IMR-90 (cell line): ENCODE measurements around the gene JAK1. TPM values are rescaled to one million over a fixed set of nuclear protein-coding genes. Genes with fewer than 3 reads are reported as not detected.

ENCODE experiments used
- ATAC-seq: fragments of 200-7000 bp; cut with Tn5 transposase; 2 replicates; pipeline ENCODE4 v1.9.1; 2020; ENCODE audit warnings: low read depth, mild to moderate bottlenecking, moderate library complexity
- BruUV-seq: library from RNA; stranded (reverse); fragments of 400-500 nt; replicated peaks from 2 replicates; lab custom pipeline; 2021; lab: Mats Ljungman, UMichigan
- CTCF ChIA-PET: fragments of 300-600 bp; formaldehyde crosslinking; extraction: SDS; loops from one replicate; lab custom pipeline; 2021; ENCODE audit warnings: antibody characterized with exemption; lab: Yijun Ruan, JAX
- POLR2A ChIA-PET: fragments of 300-600 bp; sonication (Branson Sonifier 250); formaldehyde crosslinking; loops from one replicate; lab custom pipeline; 2022; ENCODE audit warnings: antibody characterized with exemption; ENCODE audit not compliant: unreplicated experiment; lab: Charles Lee
- DNase-seq: peaks from one replicate; pipeline ENCODE4 v3.0.0; 2013
- H2AFZ ChIP-seq: replicated peaks from 2 replicates; pipeline ENCODE3; 2013; ENCODE audit warnings: low read length, mild to moderate bottlenecking; ENCODE audit not compliant: poor library complexity
- H2AK5ac ChIP-seq: 2 replicates; pipeline ENCODE4 v1.6.1; 2013; ENCODE audit warnings: low read depth, low read length, inconsistent platforms
- H2AK9ac ChIP-seq: replicated peaks from 2 replicates; pipeline ENCODE3; 2013; ENCODE audit warnings: mild to moderate bottlenecking, low read depth, low read length, moderate library complexity; ENCODE audit not compliant: poor library complexity
- H2BK120ac ChIP-seq: 2 replicates; pipeline ENCODE4 v1.6.1; 2013; ENCODE audit warnings: low read depth, low read length, inconsistent platforms
- H2BK15ac ChIP-seq: 3 replicates; pipeline ENCODE4 v1.6.1; 2013; ENCODE audit warnings: low read depth, low read length, inconsistent platforms
- H2BK20ac ChIP-seq: 2 replicates; pipeline ENCODE4 v1.6.1; 2013; ENCODE audit warnings: low read depth, mild to moderate bottlenecking, inconsistent platforms, low read length, moderate library complexity
- H2BK5ac ChIP-seq: 2 replicates; pipeline ENCODE4 v1.6.1; 2013; ENCODE audit warnings: mild to moderate bottlenecking, low read depth, low read length, inconsistent platforms; ENCODE audit not compliant: poor library complexity, severe bottlenecking
- H3K14ac ChIP-seq: replicated peaks from 2 replicates; pipeline ENCODE4 v1.6.1; 2013; ENCODE audit warnings: low read depth, low read length, inconsistent platforms
- H3K18ac ChIP-seq: 2 replicates; pipeline ENCODE4 v1.6.1; 2013; ENCODE audit warnings: low read depth, low read length, control low read depth
- H3K23ac ChIP-seq: 2 replicates; pipeline ENCODE4 v1.6.1; 2013; ENCODE audit warnings: low read depth, low read length, inconsistent platforms
- H3K27ac ChIP-seq: 2 replicates; pipeline ENCODE4 v1.5.1; 2013; ENCODE audit warnings: mild to moderate bottlenecking, control low read depth, low read length; ENCODE audit not compliant: insufficient read depth
- H3K27me3 ChIP-seq: 2 replicates; pipeline ENCODE4 v1.6.1; 2013; ENCODE audit warnings: low read length; ENCODE audit not compliant: control insufficient read depth, insufficient read depth
- H3K36me3 ChIP-seq: 2 replicates; pipeline ENCODE4 v1.6.1; 2013; ENCODE audit warnings: low read length, mixed read lengths; ENCODE audit not compliant: control insufficient read depth, insufficient read depth
- H3K4ac ChIP-seq: 2 replicates; pipeline ENCODE4 v1.6.1; 2013; ENCODE audit warnings: low read depth, low read length, inconsistent platforms
- H3K4me1 ChIP-seq: 2 replicates; pipeline ENCODE4 v1.6.1; 2013; ENCODE audit warnings: low read length, mixed read lengths; ENCODE audit not compliant: control insufficient read depth, insufficient read depth
- H3K4me2 ChIP-seq: 2 replicates; pipeline ENCODE4 v1.6.1; 2013; ENCODE audit warnings: low read depth, mild to moderate bottlenecking, control low read depth, low read length, moderate library complexity
- H3K4me3 ChIP-seq: 2 replicates; pipeline ENCODE4 v1.5.1; 2013; ENCODE audit warnings: low read depth, mild to moderate bottlenecking, control low read depth, low read length, moderate library complexity; ENCODE audit not compliant: insufficient read depth
- H3K56ac ChIP-seq: 2 replicates; pipeline ENCODE4 v1.6.1; 2013; ENCODE audit warnings: low read length, inconsistent platforms; ENCODE audit not compliant: insufficient read depth; ENCODE audit errors: extremely low read depth
- H3K79me1 ChIP-seq, 2 experiments: 2 replicates each; pipeline ENCODE4 v1.6.1; 2013; ENCODE audit warnings: low read length in 2 of 2, inconsistent platforms in 1 of 2, low read depth in 1 of 2
- H3K9ac ChIP-seq: 2 replicates; pipeline ENCODE4 v1.6.1; 2013; ENCODE audit warnings: low read depth, low read length, control low read depth
- H3K9me1 ChIP-seq: 2 replicates; pipeline ENCODE4 v1.6.1; 2013; ENCODE audit warnings: low read length, inconsistent platforms; ENCODE audit not compliant: insufficient read depth
- H3K9me3 ChIP-seq: 2 replicates; pipeline ENCODE4 v1.6.1; 2013; ENCODE audit warnings: low read length; ENCODE audit not compliant: control insufficient read depth, insufficient read depth
- H4K20me1 ChIP-seq: 2 replicates; pipeline ENCODE4 v1.6.1; 2013; ENCODE audit warnings: low read length, inconsistent platforms; ENCODE audit not compliant: insufficient read depth
- H4K5ac ChIP-seq: 2 replicates; pipeline ENCODE4 v1.6.1; 2013; ENCODE audit warnings: mild to moderate bottlenecking, low read depth, low read length, control low read depth
- H4K8ac ChIP-seq, 2 experiments: 2 replicates each; pipeline ENCODE4 v1.6.1; 2013; ENCODE audit warnings: low read depth in 2 of 2, low read length in 2 of 2, control low read depth in 1 of 2, inconsistent platforms in 1 of 2
- H4K91ac ChIP-seq: 2 replicates; pipeline ENCODE4 v1.6.1; 2013; ENCODE audit warnings: low read depth, low read length, inconsistent platforms; ENCODE audit not compliant: insufficient read depth
- CEBPB ChIP-seq: IDR thresholded peaks from 2 replicates; pipeline ENCODE4 v1.6.1; 2012; ENCODE audit warnings: low read depth, low read length, improper control_type of control experiment
- CHD1 ChIP-seq: IDR thresholded peaks from 2 replicates; pipeline ENCODE4 v1.6.1; 2012; ENCODE audit warnings: low read depth, low read length, improper control_type of control experiment
- MAFK ChIP-seq: IDR thresholded peaks from 2 replicates; pipeline ENCODE4 v1.6.1; 2012; ENCODE audit warnings: low read depth, low read length, improper control_type of control experiment
- NFE2L2 ChIP-seq: fragments of 150-350 bp; IDR thresholded peaks from 2 replicates; pipeline ENCODE4 v1.6.1; 2016; ENCODE audit warnings: low read depth, mild to moderate bottlenecking, low read length
- POLR2A ChIP-seq: IDR thresholded peaks from 2 replicates; pipeline ENCODE4 v1.6.1; 2012; ENCODE audit warnings: mild to moderate bottlenecking, low read depth, low read length
- RAD21 ChIP-seq: IDR thresholded peaks from 2 replicates; pipeline ENCODE4 v1.6.1; 2012; ENCODE audit warnings: low read length, improper control_type of control experiment
- SMC3 ChIP-seq: fragments of 150-350 bp; IDR thresholded peaks from 2 replicates; pipeline ENCODE4 v1.6.1; 2016; ENCODE audit warnings: low read depth, mild to moderate bottlenecking, antibody characterized with exemption, low read length, moderate library complexity
- dilution Hi-C: fragments of 300-500 bp; cut with HindIII; formaldehyde crosslinking; loops from one replicate; pipeline ENCODE4 v1.14.3; 2018; ENCODE audit warnings: low sequenced_read_pairs; ENCODE audit not compliant: unreplicated experiment
- in situ Hi-C: fragments of 300-500 bp; cut with MboI; formaldehyde crosslinking; loops from 3 replicates; pipeline ENCODE4 v1.14.3; 2019; ENCODE audit warnings: low sequenced_read_pairs, inconsistent platforms, mixed read lengths
- intact Hi-C: fragments of 100-400 bp; cut with micrococcal nuclease; formaldehyde crosslinking; loops from 2 replicates; pipeline ENCODE4 v1.10.0; 2022
- polyA plus RNA-seq, 3 experiments: library from polyadenylated mRNA; depleted of rRNA; stranded (reverse); fragments of >200 nt; gene quantifications; 2 replicates each; pipeline ENCODE4 v1.2.3, GENCODE V29; 2012; ENCODE audit warnings: low replicate concordance in 1 of 3
- total RNA-seq: library from RNA; depleted of rRNA; stranded (reverse); fragments of >200 nt; gene quantifications from 2 replicates; pipeline ENCODE4 v1.2.3, GENCODE V29; 2012

The JAK1 gene
- total and polyA plus RNA-seq, 2 of the 4 experiments (the other 2 are of a cell fraction): 76.9 to 103 TPM

DNA sequence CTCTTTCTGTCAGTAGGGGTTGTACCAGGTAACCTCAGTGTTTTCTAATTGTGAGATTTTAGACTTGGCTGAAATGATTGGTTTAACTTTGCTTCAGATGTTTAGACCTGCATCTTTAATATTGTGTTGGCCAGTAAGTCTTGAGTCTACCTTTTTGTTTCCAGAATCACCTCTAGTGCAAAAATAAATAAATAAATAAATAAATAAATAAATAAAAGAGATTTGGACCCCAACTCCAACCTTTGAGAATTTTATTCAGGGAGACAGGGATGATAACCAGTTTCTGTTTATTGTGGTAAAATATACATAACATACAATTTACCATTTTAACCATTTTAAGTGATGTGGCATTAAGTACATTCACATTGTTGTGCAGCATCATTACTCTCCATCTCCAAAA is 157.0 kb downstream of the JAK1 start:
- no peak for TF ChIP-seq RAD21
- no peak for TF ChIP-seq MAFK
- no peak for TF ChIP-seq POLR2A
- no peak for TF ChIP-seq NFE2L2
- no peak for TF ChIP-seq CHD1
- no peak for TF ChIP-seq SMC3
- no peak for TF ChIP-seq CEBPB
- H3K18ac ChIP-seq: no peak overlapping the region
- H3K79me1 ChIP-seq: no peaks in the 10 kb centered on the region
- no peaks in the 10 kb centered on the region for H4K20me1 ChIP-seq
- no peak overlapping the region for H3K14ac ChIP-seq
- H2BK120ac ChIP-seq: no peak overlapping the region
- H4K5ac ChIP-seq: no peak overlapping the region
- BruUV-seq: no TSS peak
- H2BK5ac ChIP-seq: no peak overlapping the region
- H3K9me1 ChIP-seq: no peaks in the 10 kb centered on the region
- no peak overlapping the region for H3K23ac ChIP-seq
- no peak overlapping the region for H2AFZ ChIP-seq
- CTCF ChIA-PET: no interaction called here
- H3K4me3 ChIP-seq: no peak overlapping the region
- no peak overlapping the region for H3K9ac ChIP-seq
- intact Hi-C loops (no loop called here), in situ Hi-C loops (no loop called here), dilution Hi-C loops (no loop called here)
- H3K9me3 ChIP-seq: no peaks in the 10 kb centered on the region
- no peak overlapping the region for H3K27ac ChIP-seq
- no peak overlapping the region for H4K8ac ChIP-seq
- H3K4me2 ChIP-seq: no peak overlapping the region
- H3K4me1 ChIP-seq: no peaks in the 10 kb centered on the region
- no peak overlapping the region for H2AK5ac ChIP-seq
- no peak overlapping the region for H3K56ac ChIP-seq
- H3K36me3 ChIP-seq: no peaks in the 10 kb centered on the region
- POLR2A ChIA-PET: no interaction called here
- ATAC-seq (no peak), DNase-seq (no peak)
- no peak overlapping the region for H2BK20ac ChIP-seq
- no peak overlapping the region for H2BK15ac ChIP-seq
- no peak overlapping the region for H3K4ac ChIP-seq
- no peaks in the 10 kb centered on the region for H3K27me3 ChIP-seq
- H4K91ac ChIP-seq: no peak overlapping the region
- H2AK9ac ChIP-seq: no peak overlapping the region
